Measurements from ENCODE around the gene CCDC85A.

CCDC85A gene

GRCh38 chr2:56224316-56224715 lies 40.5 kb downstream of the CCDC85A start:
- H3K27ac ChIP-seq: no peak overlapping the region
- TF ChIP-seq ZFX (IDR thresholded peaks at IDR 0.05): no peak

DNA sequence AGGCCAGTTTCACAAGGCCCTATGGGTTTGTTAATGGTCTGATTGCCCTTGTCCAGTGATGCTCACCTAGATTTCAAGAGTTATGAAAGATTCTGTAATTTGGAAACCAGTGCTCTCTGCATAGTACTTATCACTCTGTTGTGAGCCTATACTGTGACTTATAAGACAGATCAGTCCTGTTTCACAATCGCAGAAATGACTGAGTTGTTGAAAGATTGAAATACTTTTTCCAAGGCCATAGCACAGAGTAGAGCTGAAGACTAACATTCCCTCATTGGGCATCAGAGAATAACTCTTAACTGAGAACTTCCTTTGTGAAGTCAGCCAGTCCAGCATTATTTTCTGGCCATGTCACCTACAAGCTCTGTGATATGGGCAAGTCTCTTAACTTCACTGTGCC lies 44.0 kb downstream of the CCDC85A start:
- TF ChIP-seq, protein P1, sequence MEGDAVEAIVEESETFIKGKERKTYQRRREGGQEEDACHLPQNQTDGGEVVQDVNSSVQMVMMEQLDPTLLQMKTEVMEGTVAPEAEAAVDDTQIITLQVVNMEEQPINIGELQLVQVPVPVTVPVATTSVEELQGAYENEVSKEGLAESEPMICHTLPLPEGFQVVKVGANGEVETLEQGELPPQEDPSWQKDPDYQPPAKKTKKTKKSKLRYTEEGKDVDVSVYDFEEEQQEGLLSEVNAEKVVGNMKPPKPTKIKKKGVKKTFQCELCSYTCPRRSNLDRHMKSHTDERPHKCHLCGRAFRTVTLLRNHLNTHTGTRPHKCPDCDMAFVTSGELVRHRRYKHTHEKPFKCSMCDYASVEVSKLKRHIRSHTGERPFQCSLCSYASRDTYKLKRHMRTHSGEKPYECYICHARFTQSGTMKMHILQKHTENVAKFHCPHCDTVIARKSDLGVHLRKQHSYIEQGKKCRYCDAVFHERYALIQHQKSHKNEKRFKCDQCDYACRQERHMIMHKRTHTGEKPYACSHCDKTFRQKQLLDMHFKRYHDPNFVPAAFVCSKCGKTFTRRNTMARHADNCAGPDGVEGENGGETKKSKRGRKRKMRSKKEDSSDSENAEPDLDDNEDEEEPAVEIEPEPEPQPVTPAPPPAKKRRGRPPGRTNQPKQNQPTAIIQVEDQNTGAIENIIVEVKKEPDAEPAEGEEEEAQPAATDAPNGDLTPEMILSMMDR (conservative IDR thresholded peaks at IDR 0.05): no peak
- no peak for TF ChIP-seq ZFX (IDR thresholded peaks at IDR 0.05)
- no peak overlapping the region for H3K27ac ChIP-seq

GRCh38 chr2:56229397-56230060 lies 45.7 kb downstream of the CCDC85A start:
- no peak for TF ChIP-seq ZFX (IDR thresholded peaks at IDR 0.05)
- TF ChIP-seq, protein P1 (conservative IDR thresholded peaks at IDR 0.05): no peak
- H3K27ac ChIP-seq: no peak overlapping the region

DNA sequence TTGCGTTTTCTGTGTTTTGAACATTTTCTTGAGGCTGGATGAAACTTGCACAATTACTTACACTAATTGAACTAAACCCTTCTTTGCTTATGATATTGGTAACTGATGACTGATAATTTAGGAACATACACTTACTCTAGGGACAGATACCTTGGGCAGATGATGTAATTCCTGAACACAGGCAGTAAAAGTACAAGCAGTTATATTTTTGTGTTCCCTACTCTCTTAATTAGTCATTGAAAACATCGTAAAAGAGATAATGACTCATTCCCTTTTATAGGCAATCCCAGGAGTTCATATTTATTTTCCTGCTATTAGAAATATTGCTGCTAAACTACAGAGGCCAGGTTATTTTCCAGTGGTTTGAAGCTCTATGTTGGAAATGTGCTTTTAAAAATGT lies 46.4 kb downstream of the CCDC85A start:
- peak overlapping the region; percentile 55; the same call in 1 of the 2 replicates for H3K27ac ChIP-seq
- TF ChIP-seq ZFX (IDR thresholded peaks at IDR 0.05): no peak
- TF ChIP-seq, protein P1 (conservative IDR thresholded peaks at IDR 0.05): no peak

- TF ChIP-seq, protein P1 (conservative IDR thresholded peaks at IDR 0.05): no peak
- no peak for TF ChIP-seq ZFX (IDR thresholded peaks at IDR 0.05)
- H3K27ac ChIP-seq: peak overlapping the region; percentile 55; the same call in 1 of the 2 replicates
Measured at GRCh38 chr2:56231361-56231760, 47.6 kb downstream of the CCDC85A start.

- H3K27ac ChIP-seq: no peak overlapping the region
- TF ChIP-seq, protein P1 (conservative IDR thresholded peaks at IDR 0.05): no peak
- no peak for TF ChIP-seq ZFX (IDR thresholded peaks at IDR 0.05)
Measured at GRCh38 chr2:56232912-56233311, 49.1 kb downstream of the CCDC85A start.

GRCh38 chr2:56234241-56234640 lies 50.5 kb downstream of the CCDC85A start:
- TF ChIP-seq ZFX (IDR thresholded peaks at IDR 0.05): no peak
- TF ChIP-seq, protein P1 (conservative IDR thresholded peaks at IDR 0.05): no peak
- H3K27ac ChIP-seq: no peak overlapping the region

DNA sequence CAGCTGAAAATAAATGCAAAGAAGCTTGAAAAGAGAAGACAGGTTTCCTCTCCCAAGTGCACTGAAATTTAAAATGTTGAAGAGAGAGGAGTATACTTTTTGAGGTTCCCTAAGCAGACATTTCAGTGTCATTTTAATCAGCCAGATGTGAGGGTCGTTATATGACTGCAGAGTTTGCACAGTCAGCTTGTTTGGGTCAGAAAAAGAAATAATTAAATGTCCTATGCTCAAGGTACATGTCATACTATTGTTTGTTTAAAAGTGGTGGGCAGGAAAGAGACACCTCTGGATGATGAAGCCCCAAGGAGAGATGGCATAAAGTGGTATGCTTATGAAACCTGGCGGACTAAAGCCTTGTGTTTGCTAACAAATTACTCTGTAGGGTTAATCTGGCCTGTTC lies 55.2 kb downstream of the CCDC85A start:
- TF ChIP-seq, protein P1 (conservative IDR thresholded peaks at IDR 0.05): no peak
- no peak for TF ChIP-seq ZFX (IDR thresholded peaks at IDR 0.05)
- no peak overlapping the region for H3K27ac ChIP-seq

Measured in C4-2B (cell line).